ENCODE results near the gene FBH1. TPM values are rescaled to one million over a fixed set of nuclear protein-coding genes. Genes with fewer than 3 reads are reported as not detected.

FBH1 gene
- total RNA-seq, 6 experiments from 2014 or later = 60.1 to 69.8 (median 64.2) TPM

GRCh38 chr10:5900247-5900646, 10.2 kb downstream of the FBH1 start:
- no peak for DNase-seq
- Mint-ChIP-seq H3K4me3 (no peak overlapping the region), H3K27ac (no peak overlapping the region), H3K4me1 (ENCODE audit: low read depth) (no peaks in the 10 kb centered on the region), H3K9me3 (peaks cover 7% of the 10 kb centered on the region; the same call in 1 of the 2 replicates), H3K36me3 (ENCODE audit: low read depth) (peaks cover 38% of the 10 kb centered on the region), H3K27me3 (ENCODE audit: insufficient read depth) (no peaks in the 10 kb centered on the region)
- TF ChIP-seq, protein P1, sequence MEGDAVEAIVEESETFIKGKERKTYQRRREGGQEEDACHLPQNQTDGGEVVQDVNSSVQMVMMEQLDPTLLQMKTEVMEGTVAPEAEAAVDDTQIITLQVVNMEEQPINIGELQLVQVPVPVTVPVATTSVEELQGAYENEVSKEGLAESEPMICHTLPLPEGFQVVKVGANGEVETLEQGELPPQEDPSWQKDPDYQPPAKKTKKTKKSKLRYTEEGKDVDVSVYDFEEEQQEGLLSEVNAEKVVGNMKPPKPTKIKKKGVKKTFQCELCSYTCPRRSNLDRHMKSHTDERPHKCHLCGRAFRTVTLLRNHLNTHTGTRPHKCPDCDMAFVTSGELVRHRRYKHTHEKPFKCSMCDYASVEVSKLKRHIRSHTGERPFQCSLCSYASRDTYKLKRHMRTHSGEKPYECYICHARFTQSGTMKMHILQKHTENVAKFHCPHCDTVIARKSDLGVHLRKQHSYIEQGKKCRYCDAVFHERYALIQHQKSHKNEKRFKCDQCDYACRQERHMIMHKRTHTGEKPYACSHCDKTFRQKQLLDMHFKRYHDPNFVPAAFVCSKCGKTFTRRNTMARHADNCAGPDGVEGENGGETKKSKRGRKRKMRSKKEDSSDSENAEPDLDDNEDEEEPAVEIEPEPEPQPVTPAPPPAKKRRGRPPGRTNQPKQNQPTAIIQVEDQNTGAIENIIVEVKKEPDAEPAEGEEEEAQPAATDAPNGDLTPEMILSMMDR (IDR thresholded peaks at IDR 0.05) = no peak

GRCh38 chr10:5902511-5903274, 12.7 kb downstream of the FBH1 start:
- TF ChIP-seq, protein P1 (IDR thresholded peaks at IDR 0.05) = no peak
- Mint-ChIP-seq H3K9me3 (no peaks in the 10 kb centered on the region), H3K27ac (no peak overlapping the region), H3K4me1 (ENCODE audit: low read depth) (no peaks in the 10 kb centered on the region), H3K4me3 (no peak overlapping the region), H3K27me3 (ENCODE audit: insufficient read depth) (0 out of 2 replicates have a peak, but pooled peaks cover 3% of the 10 kb centered on the region), H3K36me3 (ENCODE audit: low read depth) (peaks cover 33% of the 10 kb centered on the region)
- DNase-seq = no peak

DNA sequence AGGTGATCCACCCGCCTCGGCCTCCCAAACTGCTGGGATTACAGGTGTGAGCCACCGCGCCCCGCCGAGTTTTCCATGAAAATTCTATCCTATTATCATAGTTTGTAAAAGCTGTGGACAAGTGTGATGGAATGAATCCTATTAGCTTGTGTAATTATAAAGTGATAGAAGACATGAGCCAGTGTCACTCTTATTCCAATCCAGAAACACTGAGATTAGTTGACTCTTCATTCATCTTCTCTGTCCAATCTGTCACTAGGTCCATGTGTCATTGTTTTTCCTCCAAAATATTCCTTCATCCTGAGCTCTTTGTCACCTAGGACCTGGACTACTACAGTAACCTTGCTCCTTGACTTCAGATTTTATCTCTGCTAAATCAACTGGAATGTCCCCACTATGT, 13.5 kb downstream of the FBH1 start:
- no peak overlapping the region for H3K4me3 Mint-ChIP-seq
- no peak overlapping the region for H3K27ac Mint-ChIP-seq
- DNase-seq = no peak
- TF ChIP-seq, protein P1 (IDR thresholded peaks at IDR 0.05) = no peak
- 0 out of 2 replicates have a peak, but pooled peaks cover 3% of the 10 kb centered on the region for H3K27me3 Mint-ChIP-seq (ENCODE audit: insufficient read depth)
- H3K9me3 Mint-ChIP-seq = no peaks in the 10 kb centered on the region
- H3K4me1 Mint-ChIP-seq (ENCODE audit: low read depth) = no peaks in the 10 kb centered on the region
- peaks cover 32% of the 10 kb centered on the region for H3K36me3 Mint-ChIP-seq (ENCODE audit: low read depth)

DNA sequence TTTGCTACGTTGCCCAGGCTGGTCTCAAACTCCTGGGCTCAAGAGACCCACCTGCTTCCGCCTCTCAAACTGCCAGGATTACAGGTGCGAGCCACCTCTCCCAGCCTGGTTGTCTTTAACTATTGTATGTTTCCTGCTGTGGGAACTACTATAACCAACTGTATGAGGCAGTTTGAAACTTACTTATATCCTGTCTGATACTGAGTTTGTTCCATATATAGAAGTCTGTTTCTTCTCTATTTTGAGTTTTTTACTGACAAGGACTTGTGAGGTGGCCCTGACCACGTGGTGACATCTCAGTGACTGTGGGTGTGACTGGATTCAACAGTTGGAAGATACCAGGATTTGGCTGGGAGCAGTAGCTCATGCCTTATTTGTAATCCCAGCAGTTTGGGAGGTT, 14.2 kb downstream of the FBH1 start:
- Mint-ChIP-seq H3K27me3 (ENCODE audit: insufficient read depth) (0 out of 2 replicates have a peak, but pooled peaks cover 3% of the 10 kb centered on the region), H3K36me3 (ENCODE audit: low read depth) (peaks cover 36% of the 10 kb centered on the region), H3K9me3 (no peaks in the 10 kb centered on the region), H3K4me3 (no peak overlapping the region), H3K4me1 (ENCODE audit: low read depth) (no peaks in the 10 kb centered on the region), H3K27ac (no peak overlapping the region)
- no peak for DNase-seq
- TF ChIP-seq, protein P1 (IDR thresholded peaks at IDR 0.05) = no peak

DNA sequence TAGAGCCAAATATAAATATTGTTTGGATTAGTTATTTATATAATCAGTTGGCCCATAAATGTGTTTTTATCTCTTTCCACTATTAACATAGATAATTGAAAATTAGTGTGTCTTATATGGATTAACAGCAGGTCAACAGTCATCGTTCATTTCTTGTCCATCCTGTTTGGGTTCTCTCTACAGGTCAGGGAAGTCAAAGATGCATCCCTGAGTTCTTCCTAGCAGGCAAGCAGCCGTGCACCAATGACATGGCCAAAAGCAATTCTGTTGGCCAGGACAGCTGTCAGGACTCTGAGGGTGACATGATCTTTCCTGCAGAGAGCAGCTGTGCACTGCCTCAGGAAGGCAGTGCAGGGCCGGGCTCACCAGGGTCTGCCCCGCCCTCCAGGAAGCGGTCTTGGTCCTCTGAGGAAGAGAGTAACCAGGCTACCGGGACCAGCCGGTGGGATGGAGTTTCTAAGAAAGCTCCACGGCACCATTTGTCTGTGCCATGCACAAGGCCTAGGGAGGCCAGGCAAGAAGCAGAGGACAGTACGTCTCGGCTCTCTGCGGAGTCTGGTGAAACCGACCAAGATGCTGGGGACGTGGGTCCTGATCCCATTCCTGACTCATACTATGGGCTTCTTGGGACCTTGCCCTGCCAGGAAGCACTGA, 15.9 kb downstream of the FBH1 start:
- TF ChIP-seq, protein P1 (IDR thresholded peaks at IDR 0.05) = no peak
- no peaks in the 10 kb centered on the region for H3K9me3 Mint-ChIP-seq
- no peak for DNase-seq
- peaks cover 45% of the 10 kb centered on the region for H3K36me3 Mint-ChIP-seq (ENCODE audit: low read depth)
- H3K4me3 Mint-ChIP-seq = no peak overlapping the region
- no peak overlapping the region for H3K27ac Mint-ChIP-seq
- H3K4me1 Mint-ChIP-seq (ENCODE audit: low read depth) = no peaks in the 10 kb centered on the region
- 0 out of 2 replicates have a peak, but pooled peaks cover 3% of the 10 kb centered on the region for H3K27me3 Mint-ChIP-seq (ENCODE audit: insufficient read depth)

Data from HFFc6 (cell line).